Spleen (tissue), 7 donors: ENCODE results near the gene ABCA13.

ENCODE experiments used
- POLR2A ChIP-seq, 3 donors: fragments of 450-650 bp; IDR thresholded peaks; one replicate each; pipeline ENCODE4 v1.5.1; 2017; ENCODE audit warnings: antibody characterized with exemption in 3 of 3, mild to moderate bottlenecking in 1 of 3
- POLR2AphosphoS5 ChIP-seq, 3 donors: sonication (generic); formaldehyde crosslinking; IDR thresholded peaks; one replicate each; pipeline ENCODE4 v1.5.1; 2017; ENCODE audit warnings: antibody characterized with exemption in 3 of 3
- TF ChIP-seq, protein P1 (sequence below), 11 experiments: fragments of 200-600 bp in 7 of 11; fragments of 450-650 bp in 4 of 11; sonication (generic) in 4 of 11; IDR thresholded peaks in 8 of 11; conservative IDR thresholded peaks in 3 of 11; 1 replicate in 7 of 11; 2 replicates in 4 of 11; pipeline versions ENCODE4 v1.4.0 to v1.8.0; 2016 to 2021; ENCODE audit warnings: antibody characterized with exemption in 11 of 11, inconsistent platforms in 4 of 11, mild to moderate bottlenecking in 1 of 11
- donor health status: DM: no; HTN: no; CAD: no; lungs with moderate emphysema.
- donor health status: DM: no; HTN: no; CAD: no.
- donor health status: DM: no; HTN: no; CAD: no.

DNA sequence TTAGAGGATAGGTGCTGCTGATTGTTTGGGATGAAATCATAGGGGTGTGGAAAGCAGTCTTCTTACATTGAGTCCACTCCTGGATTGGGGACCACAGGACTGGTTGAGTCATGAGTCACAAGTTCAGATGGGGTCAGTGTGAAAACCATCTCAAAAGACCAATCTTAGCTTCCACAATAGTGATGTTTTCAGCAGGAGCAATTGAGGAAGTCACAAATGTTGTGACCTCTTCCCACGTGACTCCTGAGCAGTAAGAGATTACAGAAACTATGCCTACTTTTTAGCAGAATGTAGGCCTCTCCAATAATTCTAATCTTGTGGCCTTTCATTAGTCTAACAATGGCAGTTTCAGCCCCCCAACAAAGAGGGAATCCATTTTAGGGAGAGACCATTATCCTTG, 496.1 kb downstream of the ABCA13 start:
- TF ChIP-seq, protein P1, sequence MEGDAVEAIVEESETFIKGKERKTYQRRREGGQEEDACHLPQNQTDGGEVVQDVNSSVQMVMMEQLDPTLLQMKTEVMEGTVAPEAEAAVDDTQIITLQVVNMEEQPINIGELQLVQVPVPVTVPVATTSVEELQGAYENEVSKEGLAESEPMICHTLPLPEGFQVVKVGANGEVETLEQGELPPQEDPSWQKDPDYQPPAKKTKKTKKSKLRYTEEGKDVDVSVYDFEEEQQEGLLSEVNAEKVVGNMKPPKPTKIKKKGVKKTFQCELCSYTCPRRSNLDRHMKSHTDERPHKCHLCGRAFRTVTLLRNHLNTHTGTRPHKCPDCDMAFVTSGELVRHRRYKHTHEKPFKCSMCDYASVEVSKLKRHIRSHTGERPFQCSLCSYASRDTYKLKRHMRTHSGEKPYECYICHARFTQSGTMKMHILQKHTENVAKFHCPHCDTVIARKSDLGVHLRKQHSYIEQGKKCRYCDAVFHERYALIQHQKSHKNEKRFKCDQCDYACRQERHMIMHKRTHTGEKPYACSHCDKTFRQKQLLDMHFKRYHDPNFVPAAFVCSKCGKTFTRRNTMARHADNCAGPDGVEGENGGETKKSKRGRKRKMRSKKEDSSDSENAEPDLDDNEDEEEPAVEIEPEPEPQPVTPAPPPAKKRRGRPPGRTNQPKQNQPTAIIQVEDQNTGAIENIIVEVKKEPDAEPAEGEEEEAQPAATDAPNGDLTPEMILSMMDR (IDR thresholded peaks at IDR 0.05 in 8 of 11, conservative IDR thresholded peaks at IDR 0.05 in 3 of 11) = no peak
- TF ChIP-seq POLR2A (IDR thresholded peaks at IDR 0.05) = no peak
- TF ChIP-seq POLR2AphosphoS5 (IDR thresholded peaks at IDR 0.05) = no peak
